ENCODE data around the gene WHRN. TPM values are rescaled to one million over a fixed set of nuclear protein-coding genes. Genes with fewer than 3 reads are reported as not detected.

WHRN gene
- polyA plus RNA-seq, 1 donor from 2014 or later = 2.5 TPM

DNA sequence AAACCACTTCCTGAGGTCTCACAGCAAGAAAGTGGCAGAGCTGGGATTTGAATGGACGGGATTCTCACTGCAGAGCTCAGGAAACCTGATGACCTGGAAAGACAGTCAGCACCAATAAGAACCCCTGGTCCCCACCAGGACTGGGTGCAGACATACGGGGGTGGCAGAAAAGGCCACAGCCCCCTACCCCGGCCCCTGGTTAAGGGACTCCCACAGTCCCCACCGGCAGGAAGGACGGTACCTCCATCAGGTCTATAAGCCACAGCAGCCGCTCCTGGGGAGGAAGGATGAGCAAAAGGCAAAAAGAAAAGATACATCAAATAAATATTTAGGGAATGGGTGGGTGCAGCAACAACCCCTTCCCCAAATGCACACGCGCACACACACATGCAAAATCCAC is 85.5 kb downstream of the WHRN start:
- Histone ChIP-seq H3K27ac (ENCODE audit: low read length) (no peak overlapping the region), H3K36me3 (ENCODE audit: insufficient read depth, low read length) (no peaks in the 10 kb centered on the region), H3K9ac (ENCODE audit: low read length) (no peak overlapping the region), H4K20me1 (ENCODE audit: insufficient read depth) (no peaks in the 10 kb centered on the region), H3K4me3 (ENCODE audit: low read length) (no peak overlapping the region), H3F3A (ENCODE audit: insufficient read depth, low read length, poor library complexity, severe bottlenecking) (no peaks in the 10 kb centered on the region), H3K4me2 (ENCODE audit: low read length) (no peak overlapping the region), H3K27me3 (ENCODE audit: insufficient read depth, low read depth, low read length) (no peaks in the 10 kb centered on the region), H2AFZ (ENCODE audit: low read depth, low read length) (no peak overlapping the region), H3K9me3 (ENCODE audit: low read length) (no peaks in the 10 kb centered on the region), H3K79me2 (replicated peaks; ENCODE audit: insufficient read depth, low read length) (no peaks in the 10 kb centered on the region), H3K9me2 (ENCODE audit: insufficient read depth, low read length) (no peaks in the 10 kb centered on the region)
- TF ChIP-seq MXI1 (conservative IDR thresholded peaks at IDR 0.05; ENCODE audit: poor library complexity, severe bottlenecking) (no peak), SMC3 (conservative IDR thresholded peaks at IDR 0.05; ENCODE audit: poor library complexity) (no peak)
- TF ChIP-seq, protein P1, sequence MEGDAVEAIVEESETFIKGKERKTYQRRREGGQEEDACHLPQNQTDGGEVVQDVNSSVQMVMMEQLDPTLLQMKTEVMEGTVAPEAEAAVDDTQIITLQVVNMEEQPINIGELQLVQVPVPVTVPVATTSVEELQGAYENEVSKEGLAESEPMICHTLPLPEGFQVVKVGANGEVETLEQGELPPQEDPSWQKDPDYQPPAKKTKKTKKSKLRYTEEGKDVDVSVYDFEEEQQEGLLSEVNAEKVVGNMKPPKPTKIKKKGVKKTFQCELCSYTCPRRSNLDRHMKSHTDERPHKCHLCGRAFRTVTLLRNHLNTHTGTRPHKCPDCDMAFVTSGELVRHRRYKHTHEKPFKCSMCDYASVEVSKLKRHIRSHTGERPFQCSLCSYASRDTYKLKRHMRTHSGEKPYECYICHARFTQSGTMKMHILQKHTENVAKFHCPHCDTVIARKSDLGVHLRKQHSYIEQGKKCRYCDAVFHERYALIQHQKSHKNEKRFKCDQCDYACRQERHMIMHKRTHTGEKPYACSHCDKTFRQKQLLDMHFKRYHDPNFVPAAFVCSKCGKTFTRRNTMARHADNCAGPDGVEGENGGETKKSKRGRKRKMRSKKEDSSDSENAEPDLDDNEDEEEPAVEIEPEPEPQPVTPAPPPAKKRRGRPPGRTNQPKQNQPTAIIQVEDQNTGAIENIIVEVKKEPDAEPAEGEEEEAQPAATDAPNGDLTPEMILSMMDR (IDR thresholded peaks at IDR 0.05; ENCODE audit: poor library complexity, severe bottlenecking) = no peak
- TF ChIP-seq, protein P2, sequence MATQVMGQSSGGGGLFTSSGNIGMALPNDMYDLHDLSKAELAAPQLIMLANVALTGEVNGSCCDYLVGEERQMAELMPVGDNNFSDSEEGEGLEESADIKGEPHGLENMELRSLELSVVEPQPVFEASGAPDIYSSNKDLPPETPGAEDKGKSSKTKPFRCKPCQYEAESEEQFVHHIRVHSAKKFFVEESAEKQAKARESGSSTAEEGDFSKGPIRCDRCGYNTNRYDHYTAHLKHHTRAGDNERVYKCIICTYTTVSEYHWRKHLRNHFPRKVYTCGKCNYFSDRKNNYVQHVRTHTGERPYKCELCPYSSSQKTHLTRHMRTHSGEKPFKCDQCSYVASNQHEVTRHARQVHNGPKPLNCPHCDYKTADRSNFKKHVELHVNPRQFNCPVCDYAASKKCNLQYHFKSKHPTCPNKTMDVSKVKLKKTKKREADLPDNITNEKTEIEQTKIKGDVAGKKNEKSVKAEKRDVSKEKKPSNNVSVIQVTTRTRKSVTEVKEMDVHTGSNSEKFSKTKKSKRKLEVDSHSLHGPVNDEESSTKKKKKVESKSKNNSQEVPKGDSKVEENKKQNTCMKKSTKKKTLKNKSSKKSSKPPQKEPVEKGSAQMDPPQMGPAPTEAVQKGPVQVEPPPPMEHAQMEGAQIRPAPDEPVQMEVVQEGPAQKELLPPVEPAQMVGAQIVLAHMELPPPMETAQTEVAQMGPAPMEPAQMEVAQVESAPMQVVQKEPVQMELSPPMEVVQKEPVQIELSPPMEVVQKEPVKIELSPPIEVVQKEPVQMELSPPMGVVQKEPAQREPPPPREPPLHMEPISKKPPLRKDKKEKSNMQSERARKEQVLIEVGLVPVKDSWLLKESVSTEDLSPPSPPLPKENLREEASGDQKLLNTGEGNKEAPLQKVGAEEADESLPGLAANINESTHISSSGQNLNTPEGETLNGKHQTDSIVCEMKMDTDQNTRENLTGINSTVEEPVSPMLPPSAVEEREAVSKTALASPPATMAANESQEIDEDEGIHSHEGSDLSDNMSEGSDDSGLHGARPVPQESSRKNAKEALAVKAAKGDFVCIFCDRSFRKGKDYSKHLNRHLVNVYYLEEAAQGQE (IDR thresholded peaks at IDR 0.05; ENCODE audit: borderline replicate concordance) = no peak

DNA sequence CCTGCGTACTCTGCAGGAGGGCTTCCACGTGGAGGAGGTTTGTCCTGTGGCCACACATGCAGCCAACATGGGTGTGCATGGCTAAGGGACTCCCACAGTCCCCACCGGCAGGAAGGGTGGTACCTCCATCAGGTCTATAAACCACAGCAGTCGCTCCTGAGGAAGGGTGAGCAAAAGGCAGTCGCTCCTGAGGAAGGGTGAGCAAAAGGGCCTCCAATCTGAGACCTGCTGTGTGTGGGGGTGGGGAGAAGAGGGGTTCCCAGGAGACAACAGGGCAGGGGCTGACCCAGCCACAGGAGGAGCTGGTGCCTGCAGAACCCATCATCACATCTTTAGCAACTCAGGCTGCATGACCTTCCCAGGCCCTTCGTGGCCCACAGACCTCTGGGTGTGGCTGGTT is 87.2 kb downstream of the WHRN start:
- H3K36me3 ChIP-seq (ENCODE audit: insufficient read depth, low read length) = no peaks in the 10 kb centered on the region
- H3F3A ChIP-seq (ENCODE audit: insufficient read depth, low read length, poor library complexity, severe bottlenecking) = no peaks in the 10 kb centered on the region
- no peaks in the 10 kb centered on the region for H3K9me3 ChIP-seq (ENCODE audit: low read length)
- no peaks in the 10 kb centered on the region for H4K20me1 ChIP-seq (ENCODE audit: insufficient read depth)
- H3K79me2 ChIP-seq (replicated peaks; ENCODE audit: insufficient read depth, low read length) = no peaks in the 10 kb centered on the region
- no peak for TF ChIP-seq SMC3 (conservative IDR thresholded peaks at IDR 0.05; ENCODE audit: poor library complexity)
- TF ChIP-seq EZH2 (IDR thresholded peaks at IDR 0.05; ENCODE audit: borderline replicate concordance, insufficient read depth, low read length, poor library complexity, severe bottlenecking) = no peak
- TF ChIP-seq RAD21 (conservative IDR thresholded peaks at IDR 0.05) = no peak
- no peak for TF ChIP-seq EP300 (conservative IDR thresholded peaks at IDR 0.05; ENCODE audit: poor library complexity, severe bottlenecking)
- TF ChIP-seq, protein P2 (IDR thresholded peaks at IDR 0.05; ENCODE audit: borderline replicate concordance) = no peak
- no peak for TF ChIP-seq POLR2AphosphoS5 (IDR thresholded peaks at IDR 0.05)
- TF ChIP-seq, protein P1 (IDR thresholded peaks at IDR 0.05; ENCODE audit: poor library complexity, severe bottlenecking) = no peak
- no peak for TF ChIP-seq TAF1 (IDR thresholded peaks at IDR 0.05; ENCODE audit: low read depth)
- TF ChIP-seq MXI1 (conservative IDR thresholded peaks at IDR 0.05; ENCODE audit: poor library complexity, severe bottlenecking) = no peak
- no peak overlapping the region for H3K9ac ChIP-seq (ENCODE audit: low read length)
- H3K9me2 ChIP-seq (ENCODE audit: insufficient read depth, low read length) = no peaks in the 10 kb centered on the region
- no peaks in the 10 kb centered on the region for H3K27me3 ChIP-seq (ENCODE audit: insufficient read depth, low read depth, low read length)
- no peak overlapping the region for H3K4me2 ChIP-seq (ENCODE audit: low read length)
- no peak overlapping the region for H2AFZ ChIP-seq (ENCODE audit: low read depth, low read length)
- no peak overlapping the region for H3K27ac ChIP-seq (ENCODE audit: low read length)
- H3K4me3 ChIP-seq (ENCODE audit: low read length) = no peak overlapping the region

Data from neural cell (in vitro differentiated cells).